Esophagus (tissue), 2 donors: ENCODE measurements around the gene IDH1. TPM values are rescaled to one million over a fixed set of nuclear protein-coding genes. Genes with fewer than 3 reads are reported as not detected.
"Not testable (repeated sequence)": the region's sequence is repeated elsewhere in the genome, so short reads cannot be mapped to it uniquely, and the experiment has no call there.

Experiments
- H3K27ac ChIP-seq, 2 donors: one replicate each; pipeline ENCODE4 v1.5.1; 2013; ENCODE audit warnings: low read depth in 2 of 2, mild to moderate bottlenecking in 2 of 2, inconsistent platforms in 1 of 2, low read length in 1 of 2, moderate library complexity in 1 of 2
- H3K27me3 ChIP-seq, 2 donors: one replicate each; pipeline ENCODE4 v1.6.1; 2013; ENCODE audit warnings: low read length in 2 of 2, control low read depth in 1 of 2, mild to moderate bottlenecking in 1 of 2; ENCODE audit not compliant: insufficient read depth in 2 of 2, control insufficient read depth in 1 of 2
- H3K36me3 ChIP-seq, 2 donors: one replicate each; pipeline ENCODE4 v1.6.1; 2013; ENCODE audit warnings: low read length in 1 of 2; ENCODE audit not compliant: control insufficient read depth in 2 of 2, insufficient read depth in 2 of 2
- H3K4me1 ChIP-seq, 2 donors: one replicate each; pipeline ENCODE4 v1.6.1; 2013; ENCODE audit warnings: low read length in 1 of 2; ENCODE audit not compliant: control insufficient read depth in 2 of 2, insufficient read depth in 2 of 2
- H3K4me3 ChIP-seq, 2 donors: one replicate each; pipeline ENCODE4 v1.5.1; 2013; ENCODE audit warnings: low read length in 2 of 2, mild to moderate bottlenecking in 2 of 2, low read depth in 1 of 2, moderate library complexity in 1 of 2
- H3K9me3 ChIP-seq, 2 donors: one replicate each; pipeline ENCODE4 v1.6.1; 2013; ENCODE audit warnings: mild to moderate bottlenecking in 2 of 2, low read depth in 1 of 2, low read length in 1 of 2, moderate library complexity in 1 of 2; ENCODE audit not compliant: control insufficient read depth in 2 of 2, insufficient read depth in 1 of 2
- WGBS, 2 donors: extraction: QIAGEN DNeasy Blood & Tissue Kit; methylation state at CpG; one replicate each; pipeline ENCODE4 v1.1.7; 2013; 5-methylcytosine and 5-hydroxymethylcytosine counted together
- polyA plus RNA-seq, 2 donors: library from polyadenylated mRNA; stranded (reverse); fragments of 200-250 nt; gene quantifications; one replicate each; pipeline ENCODE4 v1.2.3, GENCODE V29; 2013
- donor health status: healthy with polysubstance abuse.
- donor health status: Bipolar disorder and iron deficiency.

Gene IDH1
- polyA plus RNA-seq, 2 donors = 59.6 to 77.4 TPM

GRCh38 chr2:208228476-208228875 is 26.4 kb downstream of the IDH1 start:
- 71 to 73% methylated on average over 1 of the region's 1 CpG for WGBS, 2 donors
- no peaks in the 10 kb centered on the region for H3K4me1 ChIP-seq
- no peaks in the 10 kb centered on the region for H3K27me3 ChIP-seq
- peaks cover 0 to 2% of the 10 kb centered on the region in 2 donors for H3K9me3 ChIP-seq
- H3K36me3 ChIP-seq = no peaks in the 10 kb centered on the region
- no peak overlapping the region for H3K27ac ChIP-seq
- no peak overlapping the region for H3K4me3 ChIP-seq

GRCh38 chr2:208227581-208228232 is 27.2 kb downstream of the IDH1 start:
- 93 to 95% methylated on average over 33 of the region's 33 CpGs for WGBS, 2 donors
- Histone ChIP-seq H3K36me3 (no peaks in the 10 kb centered on the region), H3K27ac (no peak overlapping the region), H3K4me3 (no peak overlapping the region), H3K9me3 (peaks cover 0 to 2% of the 10 kb centered on the region in 2 donors), H3K4me1 (no peaks in the 10 kb centered on the region), H3K27me3 (no peaks in the 10 kb centered on the region)

GRCh38 chr2:208224802-208225201 is 30.1 kb downstream of the IDH1 start:
- H3K4me3 ChIP-seq = no peak overlapping the region
- H3K27me3 ChIP-seq = no peaks in the 10 kb centered on the region
- H3K27ac ChIP-seq = no peak overlapping the region
- H3K4me1 ChIP-seq = no peaks in the 10 kb centered on the region
- H3K36me3 ChIP-seq = no peaks in the 10 kb centered on the region
- peaks cover 0 to 2% of the 10 kb centered on the region in 2 donors for H3K9me3 ChIP-seq
- 95 to 96% methylated on average over 2 of the region's 2 CpGs for WGBS, 2 donors

- Histone ChIP-seq H3K27ac (no peak overlapping the region), H3K27me3 (no peaks in the 10 kb centered on the region), H3K36me3 (no peaks in the 10 kb centered on the region), H3K9me3 (no peaks in the 10 kb centered on the region), H3K4me1 (no peaks in the 10 kb centered on the region), H3K4me3 (no peak overlapping the region)
- WGBS, 2 donors = 65 to 73% methylated on average over 3 of the region's 3 CpGs
Observed at GRCh38 chr2:208222351-208222750, 32.5 kb downstream of the IDH1 start.

- H3K4me3 ChIP-seq, H3K9me3 ChIP-seq, H3K27me3 ChIP-seq, H3K27ac ChIP-seq, H3K36me3 ChIP-seq, H3K4me1 ChIP-seq: not testable (repeated sequence)
- WGBS, 2 donors = 79 to 80% methylated on average over 3 of the region's 3 CpGs
Observed at GRCh38 chr2:208221873-208222272, 33.0 kb downstream of the IDH1 start.

- Histone ChIP-seq H3K4me3 (no peak overlapping the region), H3K27ac (no peak overlapping the region), H3K36me3 (no peaks in the 10 kb centered on the region), H3K4me1 (no peaks in the 10 kb centered on the region), H3K9me3 (no peaks in the 10 kb centered on the region), H3K27me3 (no peaks in the 10 kb centered on the region)
- 86 to 88% methylated on average over 9 of the region's 9 CpGs for WGBS, 2 donors
Observed at GRCh38 chr2:208210688-208211451, 44.0 kb downstream of the IDH1 start.

GRCh38 chr2:208208335-208209085 is 46.4 kb downstream of the IDH1 start:
- Histone ChIP-seq H3K27ac (no peak overlapping the region), H3K36me3 (no peaks in the 10 kb centered on the region), H3K4me3 (no peak overlapping the region), H3K9me3 (no peaks in the 10 kb centered on the region), H3K4me1 (no peaks in the 10 kb centered on the region), H3K27me3 (no peaks in the 10 kb centered on the region)
- WGBS, 2 donors = 90% methylated on average over 9 of the region's 9 CpGs

GRCh38 chr2:208207769-208208168 is 47.1 kb downstream of the IDH1 start:
- Histone ChIP-seq H3K36me3 (no peaks in the 10 kb centered on the region), H3K4me3 (no peak overlapping the region), H3K4me1 (no peaks in the 10 kb centered on the region), H3K27ac (no peak overlapping the region), H3K9me3 (no peaks in the 10 kb centered on the region), H3K27me3 (no peaks in the 10 kb centered on the region)
- WGBS, 2 donors = 82% methylated on average over 3 of the region's 3 CpGs

- H3K27me3 ChIP-seq = no peaks in the 10 kb centered on the region
- H3K4me1 ChIP-seq = no peaks in the 10 kb centered on the region
- no peaks in the 10 kb centered on the region for H3K9me3 ChIP-seq
- H3K4me3 ChIP-seq = no peak overlapping the region
- 62 to 64% methylated on average over 5 of the region's 5 CpGs for WGBS, 2 donors
- H3K27ac ChIP-seq = no peak overlapping the region
- H3K36me3 ChIP-seq = no peaks in the 10 kb centered on the region
Observed at GRCh38 chr2:208204166-208204565, 50.7 kb downstream of the IDH1 start.
